Pancreas (tissue), 10 donors: ENCODE results near the gene GPR42. TPM values are rescaled to one million over a fixed set of nuclear protein-coding genes. Genes with fewer than 3 reads are reported as not detected.

Experiments
- ATAC-seq, 4 donors: fragments of 200-7000 bp; cut with Tn5 transposase; one replicate each; pipeline versions ENCODE4 v1.8.0 to v1.9.1; 2020; ENCODE audit warnings: mild to moderate bottlenecking in 4 of 4, moderate library complexity in 4 of 4
- DNase-seq, 6 donors: peaks; one replicate each; pipeline ENCODE4 v3.0.0-alpha.2; 2020
- FAIRE-seq: peaks from 2 replicates; lab custom pipeline; 2012; peaks lifted over from hg19 to GRCh38; lab: Jason Lieb, UNC
- H3K27ac ChIP-seq, 4 donors: fragments of 200-600 bp; sonication (generic); 1 replicate in 3 of 4; 2 replicates in 1 of 4; pipeline versions ENCODE4 v1.5.0 to v1.8.0; 2020
- H3K27me3 ChIP-seq, 4 donors: fragments of 200-600 bp; one replicate each; pipeline ENCODE4 v1.8.0; 2021
- H3K36me3 ChIP-seq, 3 donors: fragments of 200-600 bp; sonication (generic) in 1 of 3; one replicate each; pipeline versions ENCODE4 v1.5.0 to v1.8.0; 2020 to 2021
- H3K4me1 ChIP-seq, 3 donors: fragments of 200-600 bp; one replicate each; pipeline ENCODE4 v1.8.0; 2021
- H3K4me3 ChIP-seq, 4 donors: fragments of 200-600 bp; sonication (generic) in 2 of 4; one replicate each; pipeline versions ENCODE4 v1.5.0 to v1.8.0; 2020 to 2021
- H3K9me3 ChIP-seq, 4 donors: fragments of 200-600 bp; one replicate each; pipeline ENCODE4 v1.8.0; 2021
- CTCF ChIP-seq, 4 donors: fragments of 200-600 bp; sonication (generic) in 3 of 4; IDR thresholded peaks; one replicate each; pipeline versions ENCODE4 v1.5.0 to v1.8.0; 2021; ENCODE audit warnings: antibody characterized with exemption in 4 of 4
- WGBS, 2 donors: extraction: QIAGEN DNeasy Blood & Tissue Kit; methylation state at CpG; one replicate each; pipeline ENCODE4 v1.1.7; 2013; 5-methylcytosine and 5-hydroxymethylcytosine counted together
- intact Hi-C, 3 donors: fragments of 100-400 bp; cut with DNase I; formaldehyde crosslinking; loops; one replicate each; pipeline versions ENCODE4 v1.11.1 to v1.14.2; 2022
- polyA plus RNA-seq, 2 donors: library from polyadenylated mRNA; stranded (reverse); fragments of 200-250 nt; gene quantifications; one replicate each; pipeline ENCODE4 v1.2.3, GENCODE V29; 2013
- total RNA-seq, 6 donors: library from RNA; stranded (reverse); fragmentation: NEBNext Ultra II Directional in 4 of 6; extraction: Animal tissue kit (Norgen Biotek cat#: 25700) in 4 of 6; gene quantifications; one replicate each; pipeline versions ENCODE4 v1.2.1 to v1.2.4, GENCODE V29; 2021 to 2023
- donor health status: healthy with polysubstance abuse.
- donor health status: DM: no; HTN: no; CAD: no; lungs with moderate emphysema.
- donor health status: DM: no; HTN: no; CAD: no.
- donor health status: control.
- donor health status: control.
- donor health status: Bipolar disorder and iron deficiency.
- donor health status: DM: yes; HTN: yes; CAD: no.
- donor health status: DM: no; HTN: no; CAD: no.
- donor health status: DM: no; HTN: no; CAD: no.
- donor health status: DM: yes; HTN: yes; CAD: no.

The GPR42 gene
- total and polyA plus RNA-seq, 8 donors = 0.12 to 0.52 (median 0.16) TPM; not detected in 5

GRCh38 chr19:35345671-35346111 lies 25.2 kb upstream of the GPR42 start:
- TF ChIP-seq CTCF (IDR thresholded peaks at IDR 0.05) = no peak
- no peaks in the 10 kb centered on the region for H3K9me3 ChIP-seq
- FAIRE-seq (no peak), ATAC-seq (no peak), DNase-seq (peak in 1 of 6 donors; percentile 41)
- H3K27me3 ChIP-seq = no peaks in the 10 kb centered on the region
- no peaks in the 10 kb centered on the region for H3K36me3 ChIP-seq
- intact Hi-C loops = loop anchor here in 1 of 3 donors (10.0 kb wide), 1 partner anchor 129 kb away; no protein-coding TSS in a partner anchor
- no peak overlapping the region for H3K4me3 ChIP-seq
- H3K27ac ChIP-seq = no peak overlapping the region
- H3K4me1 ChIP-seq = no peaks in the 10 kb centered on the region
- WGBS, 2 donors = 50 to 67% methylated on average over 11 of the region's 11 CpGs

- Histone ChIP-seq H3K9me3 (no peaks in the 10 kb centered on the region), H3K27me3 (no peaks in the 10 kb centered on the region), H3K27ac (no peak overlapping the region), H3K36me3 (no peaks in the 10 kb centered on the region), H3K4me1 (no peaks in the 10 kb centered on the region), H3K4me3 (no peak overlapping the region)
- ATAC-seq (peak in 1 of 4 donors; percentile 40), FAIRE-seq (no peak), DNase-seq (peak in 1 of 6 donors; percentile 45)
- WGBS, 2 donors = 55 to 69% methylated on average over 22 to 28 of the region's 28 CpGs
- TF ChIP-seq CTCF (IDR thresholded peaks at IDR 0.05) = no peak
- intact Hi-C loops = loop anchor here in 1 of 3 donors (10.0 kb wide), 1 partner anchor 128 kb away; no protein-coding TSS in a partner anchor
Measured at GRCh38 chr19:35346193-35347052, 24.4 kb upstream of the GPR42 start.

GRCh38 chr19:35347171-35347929 lies 23.5 kb upstream of the GPR42 start, which contains the start of gene FFAR1:
Gene FFAR1 (plus strand): TSS chr19:35347902. CDS start chr19:35351552, 3,650 bp downstream.
- DNase-seq (peak in 1 of 6 donors; percentile 54), FAIRE-seq (no peak), ATAC-seq (peak in 1 of 4 donors; percentile 53)
- H3K9me3 ChIP-seq = no peaks in the 10 kb centered on the region
- H3K4me1 ChIP-seq = no peaks in the 10 kb centered on the region
- no peak within 1 kb of the TSS for H3K4me3 ChIP-seq
- no peaks in the 10 kb centered on the region for H3K36me3 ChIP-seq
- intact Hi-C loops = loop anchor here in 1 of 3 donors (10.0 kb wide), 1 partner anchor 127 kb away; no protein-coding TSS in a partner anchor
- TF ChIP-seq CTCF (IDR thresholded peaks at IDR 0.05) = no peak
- 63 to 69% methylated on average over 18 of the region's 18 CpGs for WGBS, 2 donors
- no peaks in the 10 kb centered on the region for H3K27me3 ChIP-seq
- H3K27ac ChIP-seq = peak within 1 kb of the TSS in 1 of 4 donors; percentile 33

GRCh38 chr19:35347930-35348298 lies 23.0 kb upstream of the GPR42 start:
- Histone ChIP-seq H3K36me3 (no peaks in the 10 kb centered on the region), H3K4me3 (no peak overlapping the region), H3K27ac (no peak overlapping the region), H3K4me1 (no peaks in the 10 kb centered on the region), H3K27me3 (no peaks in the 10 kb centered on the region), H3K9me3 (no peaks in the 10 kb centered on the region)
- no peak for TF ChIP-seq CTCF (IDR thresholded peaks at IDR 0.05)
- intact Hi-C loops = loop anchor here in 1 of 3 donors (10.0 kb wide), 1 partner anchor 127 kb away; no protein-coding TSS in a partner anchor
- DNase-seq (no peak), ATAC-seq (no peak), FAIRE-seq (no peak)
- 70% methylated on average over 7 of the region's 7 CpGs for WGBS, 2 donors
